ENCODE results near the gene LIPE. TPM values are rescaled to one million over a fixed set of nuclear protein-coding genes. Genes with fewer than 3 reads are reported as not detected.
"Not testable (repeated sequence)": the region's sequence is repeated elsewhere in the genome, so short reads cannot be mapped to it uniquely, and the experiment has no call there.

Gene LIPE
- polyA plus RNA-seq, 3 donors, result 207 to 2,261 (median 448) TPM

GRCh38 chr19:42455086-42455485 is 27.9 kb upstream of the LIPE start:
- WGBS, 3 donors, result 58 to 78% (median 64%) methylated on average over 2 of the region's 2 CpGs

GRCh38 chr19:42452590-42452989 is 25.4 kb upstream of the LIPE start:
- H3K27ac ChIP-seq (ENCODE audit: low read depth, low read length), result no peak overlapping the region
- 38 to 58% (median 51%) methylated on average over 4 of the region's 4 CpGs for WGBS, 3 donors

More at GRCh38 chr19:42455086-42455485, 27.9 kb upstream of the LIPE start:
- H3K27ac ChIP-seq (ENCODE audit: low read depth, low read length), result no peak overlapping the region

- no peak overlapping the region for H3K27ac ChIP-seq (ENCODE audit: low read depth, low read length)
- 0% methylated on average over 3 of the region's 3 CpGs for WGBS, 3 donors
Observed at GRCh38 chr19:42450314-42450934, 23.2 kb upstream of the LIPE start.

- H3K27ac ChIP-seq (ENCODE audit: low read depth, low read length), result not testable (repeated sequence)
- 76 to 82% (median 79%) methylated on average over 5 of the region's 5 CpGs for WGBS, 3 donors
Observed at GRCh38 chr19:42448306-42448705, 21.1 kb upstream of the LIPE start.

GRCh38 chr19:42445948-42446347 is 18.8 kb upstream of the LIPE start:
- 82 to 91% (median 85%) methylated on average over 7 of the region's 7 CpGs for WGBS, 3 donors
- H3K27ac ChIP-seq (ENCODE audit: low read depth, low read length), result no peak overlapping the region

GRCh38 chr19:42443944-42444398 is 16.8 kb upstream of the LIPE start:
- 32 to 85% (median 81%) methylated on average over 4 of the region's 4 CpGs for WGBS, 3 donors
- H3K27ac ChIP-seq (ENCODE audit: low read depth, low read length), result no peak overlapping the region

- H3K27ac ChIP-seq (ENCODE audit: low read depth, low read length), result no peak within 1 kb of the TSS
- 58 to 84% (median 83%) methylated on average over 7 of the region's 7 CpGs for WGBS, 3 donors
Observed at GRCh38 chr19:42442833-42443232, 15.6 kb upstream of the LIPE start, which contains the start of gene CXCL17. CXCL17 (minus strand) TSS chr19:42442946; CDS start chr19:42442832, 114 bp downstream.

GRCh38 chr19:42441049-42441445 is 13.9 kb upstream of the LIPE start:
- no peak overlapping the region for H3K27ac ChIP-seq (ENCODE audit: low read depth, low read length)
- WGBS, 3 donors, result 36 to 62% (median 42%) methylated on average over 2 of the region's 2 CpGs

GRCh38 chr19:42440357-42441048 is 13.3 kb upstream of the LIPE start:
- WGBS, 3 donors, result 22 to 28% (median 24%) methylated on average over 16 of the region's 16 CpGs
- no peak overlapping the region for H3K27ac ChIP-seq (ENCODE audit: low read depth, low read length)

GRCh38 chr19:42436006-42436405 is 8.8 kb upstream of the LIPE start:
- H3K27ac ChIP-seq (ENCODE audit: low read depth, low read length), result no peak overlapping the region
- WGBS, 3 donors, result 44 to 58% (median 51%) methylated on average over 3 of the region's 3 CpGs

- WGBS, 3 donors, result 90 to 95% (median 92%) methylated on average over 6 of the region's 6 CpGs
- H3K27ac ChIP-seq (ENCODE audit: low read depth, low read length), result no peak overlapping the region
Observed at GRCh38 chr19:42435316-42435715, 8.1 kb upstream of the LIPE start.

GRCh38 chr19:42433503-42434260 is 6.5 kb upstream of the LIPE start:
- 21 to 40% (median 35%) methylated on average over 9 of the region's 9 CpGs for WGBS, 3 donors
- no peak overlapping the region for H3K27ac ChIP-seq (ENCODE audit: low read depth, low read length)

GRCh38 chr19:42431486-42431885 is 4.3 kb upstream of the LIPE start:
- no peak overlapping the region for H3K27ac ChIP-seq (ENCODE audit: low read depth, low read length)
- WGBS, 3 donors, result 92 to 95% (median 93%) methylated on average over 1 of the region's 1 CpG

GRCh38 chr19:42428676-42429075 is 1.5 kb upstream of the LIPE start:
- WGBS, 3 donors, result 85 to 92% (median 85%) methylated on average over 3 of the region's 3 CpGs
- H3K27ac ChIP-seq (ENCODE audit: low read depth, low read length), result no peak overlapping the region

- 85 to 91% (median 86%) methylated on average over 3 of the region's 3 CpGs for WGBS, 3 donors
- H3K27ac ChIP-seq (ENCODE audit: low read depth, low read length), result no peak overlapping the region
Observed at GRCh38 chr19:42426643-42427042, 545 bp downstream of the LIPE start.

GRCh38 chr19:42424712-42425131 is 2.5 kb downstream of the LIPE start:
- WGBS, 3 donors, result 40 to 69% (median 68%) methylated on average over 11 to 13 of the region's 13 CpGs
- no peak overlapping the region for H3K27ac ChIP-seq (ENCODE audit: low read depth, low read length)

- H3K27ac ChIP-seq (ENCODE audit: low read depth, low read length), result no peak overlapping the region
- 59 to 62% (median 60%) methylated on average over 15 of the region's 15 CpGs for WGBS, 3 donors
Observed at GRCh38 chr19:42424345-42424707, 2.9 kb downstream of the LIPE start.

- WGBS, 3 donors, result 2 to 3% (median 3%) methylated on average over 65 of the region's 65 CpGs
- no peak overlapping the region for H3K27ac ChIP-seq (ENCODE audit: low read depth, low read length)
Observed at GRCh38 chr19:42423462-42424344, 3.5 kb downstream of the LIPE start.
